DOHH2 (cell line): Measurements from ENCODE around the gene MTCH1.

Source experiments
- EZH2phosphoT487 ChIP-seq: fragments of 200-600 bp; sonication (generic); IDR thresholded peaks from 2 replicates; pipeline ENCODE4 v1.6.1; 2017; ENCODE audit warnings: borderline replicate concordance, mild to moderate bottlenecking, antibody characterized with exemption, low read length, moderate library complexity, mixed read lengths
- TF ChIP-seq, protein P1 (sequence below): fragments of 200-600 bp; sonication (generic); IDR thresholded peaks from one replicate; pipeline ENCODE4 v1.5.1; 2014; ENCODE audit warnings: antibody characterized with exemption, mild to moderate bottlenecking, low read depth, low read length; ENCODE audit not compliant: poor library complexity, severe bottlenecking

DNA sequence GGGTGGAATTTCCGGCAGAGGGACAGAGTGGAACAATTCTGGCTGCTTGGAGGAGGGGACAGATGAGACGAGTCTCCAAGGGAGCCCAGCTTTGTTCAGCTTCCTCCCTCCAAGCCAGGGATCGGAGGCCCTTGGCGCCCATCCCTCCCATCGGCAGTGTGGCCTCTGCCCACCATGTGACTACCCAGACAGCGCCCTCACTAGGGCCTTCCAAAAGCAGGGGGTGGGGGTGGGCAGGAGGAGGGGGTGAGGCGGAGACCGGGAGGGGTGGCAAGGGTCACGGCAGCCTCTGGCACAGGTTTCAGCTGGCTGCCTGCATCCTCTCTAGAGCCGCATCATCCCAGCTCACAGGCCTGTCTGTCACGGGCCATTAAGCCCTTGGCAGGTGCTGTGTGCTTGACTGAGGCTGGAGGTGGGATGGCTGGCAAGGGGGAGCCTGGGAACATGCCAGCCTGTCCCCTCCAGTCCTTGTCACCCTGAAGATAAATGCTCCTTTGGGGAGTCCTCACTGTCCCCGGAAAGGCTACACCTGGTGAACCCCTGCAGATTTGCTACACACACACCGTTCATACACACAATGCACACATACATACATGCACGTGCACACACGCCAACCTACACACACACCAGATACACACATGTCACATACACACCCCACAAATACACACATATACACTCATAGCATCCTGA lies 13.2 kb upstream of the MTCH1 start:
- TF ChIP-seq, protein P1, sequence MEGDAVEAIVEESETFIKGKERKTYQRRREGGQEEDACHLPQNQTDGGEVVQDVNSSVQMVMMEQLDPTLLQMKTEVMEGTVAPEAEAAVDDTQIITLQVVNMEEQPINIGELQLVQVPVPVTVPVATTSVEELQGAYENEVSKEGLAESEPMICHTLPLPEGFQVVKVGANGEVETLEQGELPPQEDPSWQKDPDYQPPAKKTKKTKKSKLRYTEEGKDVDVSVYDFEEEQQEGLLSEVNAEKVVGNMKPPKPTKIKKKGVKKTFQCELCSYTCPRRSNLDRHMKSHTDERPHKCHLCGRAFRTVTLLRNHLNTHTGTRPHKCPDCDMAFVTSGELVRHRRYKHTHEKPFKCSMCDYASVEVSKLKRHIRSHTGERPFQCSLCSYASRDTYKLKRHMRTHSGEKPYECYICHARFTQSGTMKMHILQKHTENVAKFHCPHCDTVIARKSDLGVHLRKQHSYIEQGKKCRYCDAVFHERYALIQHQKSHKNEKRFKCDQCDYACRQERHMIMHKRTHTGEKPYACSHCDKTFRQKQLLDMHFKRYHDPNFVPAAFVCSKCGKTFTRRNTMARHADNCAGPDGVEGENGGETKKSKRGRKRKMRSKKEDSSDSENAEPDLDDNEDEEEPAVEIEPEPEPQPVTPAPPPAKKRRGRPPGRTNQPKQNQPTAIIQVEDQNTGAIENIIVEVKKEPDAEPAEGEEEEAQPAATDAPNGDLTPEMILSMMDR: no peak
- TF ChIP-seq EZH2phosphoT487: no peak
